Neural crest cell (in vitro differentiated cells): Measurements from ENCODE around the gene GSK3B. TPM values are rescaled to one million over a fixed set of nuclear protein-coding genes. Genes with fewer than 3 reads are reported as not detected.

Source experiments
- DNase-seq: peaks from one replicate; pipeline ENCODE4 v3.0.0; 2021; ENCODE audit warnings: low read depth, mixed read lengths, low spot score
- H3K27ac Mint-ChIP-seq: one replicate; pipeline ENCODE4 v1.8.0; 2021; ENCODE audit warnings: mild to moderate bottlenecking, mixed read lengths; ENCODE audit not compliant: unreplicated experiment
- H3K27me3 Mint-ChIP-seq: 2 replicates; pipeline ENCODE4 v1.8.0; 2021; ENCODE audit warnings: low read depth, mild to moderate bottlenecking, mixed read lengths
- H3K36me3 Mint-ChIP-seq: 2 replicates; pipeline ENCODE4 v1.8.0; 2021; ENCODE audit warnings: low read depth, mild to moderate bottlenecking, mixed read lengths
- H3K4me1 Mint-ChIP-seq: 2 replicates; pipeline ENCODE4 v1.8.0; 2021; ENCODE audit warnings: mixed read lengths
- H3K4me3 Mint-ChIP-seq: one replicate; pipeline ENCODE4 v1.8.0; 2021; ENCODE audit warnings: mild to moderate bottlenecking, mixed read lengths
- H3K9me3 Mint-ChIP-seq: 2 replicates; pipeline ENCODE4 v1.8.0; 2021; ENCODE audit warnings: mixed read lengths
- total RNA-seq: library from RNA; stranded (reverse); gene quantifications from 2 replicates; pipeline ENCODE4 v1.2.1, GENCODE V29; 2021
- TF ChIP-seq, protein P1 (sequence below): fragments of 200-600 bp; sonication (generic); conservative IDR thresholded peaks from 2 replicates; pipeline ENCODE4 v1.5.0; 2021; ENCODE audit warnings: antibody characterized with exemption, mild to moderate bottlenecking

Gene GSK3B
- total RNA-seq, 1 donor from 2014 or later, result 81.5 TPM

DNA sequence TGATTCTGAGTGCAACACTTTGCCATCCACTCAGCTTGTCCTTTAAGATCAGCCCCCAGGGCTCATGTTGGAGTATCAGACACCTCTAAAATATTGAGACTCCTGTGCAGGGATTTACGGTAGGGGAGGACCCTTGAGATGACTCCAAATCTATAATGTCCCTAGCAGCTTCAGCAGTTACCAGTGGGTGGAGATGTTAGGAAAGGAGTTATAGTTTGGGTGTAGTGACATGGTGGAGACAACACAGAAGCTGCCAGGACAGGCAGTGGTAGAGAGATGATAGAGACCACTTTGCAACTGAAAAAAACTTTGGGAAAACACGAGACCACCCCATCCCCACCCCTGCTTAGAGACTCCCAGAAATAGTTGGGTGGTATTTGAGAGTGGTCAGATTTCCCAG is 43.3 kb upstream of the GSK3B start:
- Mint-ChIP-seq H3K27ac (no peak overlapping the region), H3K36me3 (no peaks in the 10 kb centered on the region), H3K4me3 (no peak overlapping the region), H3K9me3 (peaks cover 6% of the 10 kb centered on the region), H3K27me3 (no peaks in the 10 kb centered on the region), H3K4me1 (no peaks in the 10 kb centered on the region)
- TF ChIP-seq, protein P1, sequence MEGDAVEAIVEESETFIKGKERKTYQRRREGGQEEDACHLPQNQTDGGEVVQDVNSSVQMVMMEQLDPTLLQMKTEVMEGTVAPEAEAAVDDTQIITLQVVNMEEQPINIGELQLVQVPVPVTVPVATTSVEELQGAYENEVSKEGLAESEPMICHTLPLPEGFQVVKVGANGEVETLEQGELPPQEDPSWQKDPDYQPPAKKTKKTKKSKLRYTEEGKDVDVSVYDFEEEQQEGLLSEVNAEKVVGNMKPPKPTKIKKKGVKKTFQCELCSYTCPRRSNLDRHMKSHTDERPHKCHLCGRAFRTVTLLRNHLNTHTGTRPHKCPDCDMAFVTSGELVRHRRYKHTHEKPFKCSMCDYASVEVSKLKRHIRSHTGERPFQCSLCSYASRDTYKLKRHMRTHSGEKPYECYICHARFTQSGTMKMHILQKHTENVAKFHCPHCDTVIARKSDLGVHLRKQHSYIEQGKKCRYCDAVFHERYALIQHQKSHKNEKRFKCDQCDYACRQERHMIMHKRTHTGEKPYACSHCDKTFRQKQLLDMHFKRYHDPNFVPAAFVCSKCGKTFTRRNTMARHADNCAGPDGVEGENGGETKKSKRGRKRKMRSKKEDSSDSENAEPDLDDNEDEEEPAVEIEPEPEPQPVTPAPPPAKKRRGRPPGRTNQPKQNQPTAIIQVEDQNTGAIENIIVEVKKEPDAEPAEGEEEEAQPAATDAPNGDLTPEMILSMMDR, result no peak
- DNase-seq, result no peak

DNA sequence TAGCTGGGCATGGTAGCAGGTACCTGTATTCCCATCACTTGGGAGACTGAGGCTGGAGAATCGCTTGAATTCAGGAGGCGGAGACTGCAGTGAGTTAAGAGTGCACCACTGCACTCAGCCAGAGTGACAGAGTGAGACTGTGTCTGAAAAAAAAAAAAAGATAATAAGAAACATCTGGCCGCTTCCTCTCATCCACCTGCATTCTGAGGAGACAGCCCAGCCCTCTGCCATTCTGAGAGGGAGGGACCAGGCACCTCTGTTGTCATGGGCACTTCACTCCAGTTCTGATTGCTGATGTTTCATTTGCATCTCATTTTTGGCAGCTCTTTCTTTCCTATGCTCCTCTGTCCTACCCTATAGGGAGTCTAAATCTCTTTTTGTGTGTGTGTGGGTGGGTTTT is 36.4 kb upstream of the GSK3B start:
- H3K27me3 Mint-ChIP-seq, result no peaks in the 10 kb centered on the region

DNA sequence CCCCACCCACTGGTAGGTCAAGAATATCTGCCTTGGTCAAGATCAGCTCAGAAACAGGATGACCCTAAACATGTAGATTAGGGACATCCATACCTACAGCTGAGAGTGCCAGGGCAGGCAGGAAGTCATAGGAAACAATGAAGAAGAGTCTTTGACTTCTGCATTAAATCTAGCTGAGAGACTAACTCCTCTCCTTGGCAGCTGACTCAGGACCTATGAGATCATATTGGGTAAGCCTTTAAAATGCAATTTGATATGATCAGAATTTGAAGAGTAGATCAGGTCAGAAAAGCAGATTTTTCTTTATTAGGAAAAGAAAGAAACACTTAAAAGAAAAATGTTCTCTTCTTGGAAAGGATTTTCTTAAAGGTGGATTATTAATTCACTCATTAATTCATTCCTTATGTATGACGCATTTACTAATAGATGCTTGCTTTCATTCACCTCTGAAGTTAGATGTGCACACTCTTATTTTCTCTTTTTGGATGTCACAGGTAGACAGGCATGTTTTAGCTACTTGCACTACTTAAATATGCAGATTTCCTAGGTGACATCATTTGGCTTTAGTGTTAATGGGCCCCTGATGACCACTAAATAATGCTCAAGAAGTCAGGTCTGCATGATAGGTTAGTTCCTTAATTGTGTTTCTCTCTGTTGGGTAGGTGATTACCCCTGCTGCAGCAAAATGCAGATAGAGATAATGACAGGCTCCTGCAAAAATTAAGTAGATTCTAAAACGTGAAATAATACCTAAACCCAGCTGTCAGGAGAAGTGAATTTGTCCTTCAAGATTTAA is 35.7 kb upstream of the GSK3B start:
- Mint-ChIP-seq H3K4me3 (no peak overlapping the region), H3K27me3 (no peaks in the 10 kb centered on the region), H3K27ac (no peak overlapping the region), H3K36me3 (no peaks in the 10 kb centered on the region), H3K4me1 (no peaks in the 10 kb centered on the region), H3K9me3 (no peaks in the 10 kb centered on the region)
- DNase-seq, result no peak
- TF ChIP-seq, protein P1, result no peak

More for the DNA sequence above, 36.4 kb upstream of the GSK3B start:
- no peak for DNase-seq
- no peak overlapping the region for H3K27ac Mint-ChIP-seq
- no peak overlapping the region for H3K4me3 Mint-ChIP-seq
- no peaks in the 10 kb centered on the region for H3K9me3 Mint-ChIP-seq
- TF ChIP-seq, protein P1, result no peak
- H3K4me1 Mint-ChIP-seq, result no peaks in the 10 kb centered on the region
- H3K36me3 Mint-ChIP-seq, result no peaks in the 10 kb centered on the region

DNA sequence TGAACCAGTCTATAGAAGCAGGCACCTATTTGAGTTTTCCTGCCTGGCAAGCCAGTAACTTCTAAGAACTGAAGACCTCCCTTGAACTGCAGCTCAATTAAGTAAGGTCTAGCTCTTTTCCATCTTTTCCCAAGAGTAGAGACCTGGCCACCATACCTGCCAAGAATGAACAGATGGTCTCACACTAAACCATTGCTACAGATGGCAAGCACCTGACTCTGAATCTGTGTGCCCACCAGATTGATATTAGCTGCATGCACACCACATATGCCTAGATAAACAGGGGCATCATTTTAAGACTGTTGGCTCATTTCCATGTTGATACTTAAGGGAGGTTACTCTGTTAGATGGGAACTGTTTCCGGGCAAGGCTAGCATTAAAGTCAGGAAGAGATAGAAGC is 34.8 kb upstream of the GSK3B start:
- Mint-ChIP-seq H3K4me1 (no peaks in the 10 kb centered on the region), H3K36me3 (no peaks in the 10 kb centered on the region), H3K27ac (no peak overlapping the region), H3K9me3 (no peaks in the 10 kb centered on the region), H3K27me3 (no peaks in the 10 kb centered on the region), H3K4me3 (no peak overlapping the region)
- TF ChIP-seq, protein P1, result no peak
- no peak for DNase-seq

DNA sequence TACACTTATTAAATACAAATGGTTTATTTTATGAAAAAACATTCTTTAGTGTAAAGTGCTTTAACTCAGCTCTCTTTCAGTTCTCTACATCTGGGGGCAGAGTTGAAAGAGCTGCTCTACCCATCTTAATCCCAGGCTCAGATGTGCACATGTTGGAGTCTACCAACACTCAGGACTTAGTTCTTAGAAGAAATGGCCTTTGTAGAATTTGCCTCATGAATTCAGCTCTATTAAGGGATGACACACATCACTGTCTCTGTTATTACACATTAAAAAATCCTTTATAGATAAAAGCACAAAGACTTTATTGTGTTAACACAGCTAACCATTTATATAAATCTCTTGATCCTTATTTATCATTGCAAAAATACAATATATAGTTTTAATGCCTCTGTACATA is 31.7 kb upstream of the GSK3B start:
- Mint-ChIP-seq H3K4me3 (no peak overlapping the region), H3K9me3 (peaks cover 5% of the 10 kb centered on the region), H3K4me1 (no peaks in the 10 kb centered on the region), H3K36me3 (peaks cover 3% of the 10 kb centered on the region), H3K27me3 (no peaks in the 10 kb centered on the region), H3K27ac (no peak overlapping the region)
- TF ChIP-seq, protein P1, result no peak
- no peak for DNase-seq
